Measurements from ENCODE around the gene SUCLG2. TPM values are rescaled to one million over a fixed set of nuclear protein-coding genes. Genes with fewer than 3 reads are reported as not detected.
A peak's percentile ranks its signal among the peaks of the same experiment; 100 is the strongest.

The SUCLG2 gene
- total RNA-seq, 2 experiments from 2014 or later = 58.2 to 61.1 TPM

DNA sequence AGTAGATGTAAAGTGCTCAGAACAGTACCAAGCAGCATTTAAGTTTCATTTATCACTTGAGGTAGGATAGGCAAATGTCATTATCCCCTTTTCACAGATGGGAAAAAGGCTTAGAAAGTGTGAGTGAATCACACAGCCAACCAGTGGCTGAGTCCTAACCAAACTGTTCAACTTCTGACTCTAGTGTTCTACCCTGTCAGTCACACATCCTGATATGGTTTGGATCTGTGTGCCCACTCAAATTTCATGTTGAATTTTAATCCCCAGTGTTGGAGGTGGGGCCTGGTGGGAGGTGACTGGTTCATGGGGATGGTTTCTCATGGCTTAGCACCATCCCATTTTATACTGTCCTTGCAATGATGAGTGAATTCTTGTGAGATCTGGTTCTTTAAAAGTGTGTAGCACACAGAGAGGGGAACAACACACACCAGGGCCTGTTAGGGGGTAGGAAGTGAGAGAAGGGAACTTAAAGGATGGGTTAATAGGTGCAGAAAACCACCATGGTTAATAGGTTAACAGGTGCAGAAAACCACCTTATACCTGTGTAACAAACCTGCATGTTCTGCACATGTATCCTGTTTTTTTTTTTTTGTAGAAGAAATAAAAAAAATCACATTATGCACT lies 304.7 kb downstream of the SUCLG2 start:
- H3K27ac Mint-ChIP-seq = no peak overlapping the region
- H3K9me3 Mint-ChIP-seq (ENCODE audit: low read depth) = peaks cover 15% of the 10 kb centered on the region
- ATAC-seq = peak; percentile 94
- peak; percentile 67 for DNase-seq
- intact Hi-C loops (cut with DNase I, micrococcal nuclease) = loop anchor here (1.0 to 5.0 kb wide), 6 partner anchors 13 to 351 kb away; partner anchors contain the start of gene KBTBD8 (in 1 of the 2)
- H3K4me3 Mint-ChIP-seq = no peak overlapping the region
- peaks cover 10% of the 10 kb centered on the region for H3K27me3 Mint-ChIP-seq
- CTCF ChIA-PET = no interaction called here
- peaks cover 17% of the 10 kb centered on the region for H3K4me1 Mint-ChIP-seq
- H3K36me3 Mint-ChIP-seq (ENCODE audit: low read depth) = peaks cover 6% of the 10 kb centered on the region
- POLR2A ChIA-PET = no interaction called here

DNA sequence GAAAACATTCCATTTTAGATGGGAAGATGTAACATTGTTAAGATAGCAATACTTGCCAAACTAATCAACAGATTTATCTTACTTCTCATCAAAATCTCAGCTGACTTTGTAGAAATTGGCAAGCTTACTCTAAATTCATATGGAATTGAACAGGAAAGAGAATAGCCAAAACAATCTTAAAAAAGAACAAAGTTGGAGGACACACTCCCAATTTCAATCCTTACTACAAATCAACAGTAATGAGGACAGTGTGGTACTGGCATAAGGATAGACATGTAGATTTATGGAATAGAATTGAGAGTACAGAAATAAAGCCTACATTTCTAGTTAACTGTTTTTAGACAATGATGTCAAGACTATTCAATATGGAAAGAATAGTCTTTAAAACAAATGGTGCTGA lies 308.3 kb downstream of the SUCLG2 start:
- peaks cover 10% of the 10 kb centered on the region for H3K27me3 Mint-ChIP-seq
- peaks cover 17% of the 10 kb centered on the region for H3K4me1 Mint-ChIP-seq
- POLR2A ChIA-PET = no interaction called here
- H3K4me3 Mint-ChIP-seq = no peak overlapping the region
- H3K9me3 Mint-ChIP-seq (ENCODE audit: low read depth) = peaks cover 24% of the 10 kb centered on the region
- DNase-seq (no peak), ATAC-seq (no peak)
- intact Hi-C loops (cut with DNase I, micrococcal nuclease) = loop anchor here in 1 of 2 experiments (5.0 kb wide), 1 partner anchor 234 kb away; no protein-coding TSS in a partner anchor
- peaks cover 6% of the 10 kb centered on the region for H3K36me3 Mint-ChIP-seq (ENCODE audit: low read depth)
- no peak overlapping the region for H3K27ac Mint-ChIP-seq
- CTCF ChIA-PET = interaction anchor here (0.7 kb wide), 1 partner anchor 354 kb away, joined by 3 read pairs; no protein-coding TSS in a partner anchor

DNA sequence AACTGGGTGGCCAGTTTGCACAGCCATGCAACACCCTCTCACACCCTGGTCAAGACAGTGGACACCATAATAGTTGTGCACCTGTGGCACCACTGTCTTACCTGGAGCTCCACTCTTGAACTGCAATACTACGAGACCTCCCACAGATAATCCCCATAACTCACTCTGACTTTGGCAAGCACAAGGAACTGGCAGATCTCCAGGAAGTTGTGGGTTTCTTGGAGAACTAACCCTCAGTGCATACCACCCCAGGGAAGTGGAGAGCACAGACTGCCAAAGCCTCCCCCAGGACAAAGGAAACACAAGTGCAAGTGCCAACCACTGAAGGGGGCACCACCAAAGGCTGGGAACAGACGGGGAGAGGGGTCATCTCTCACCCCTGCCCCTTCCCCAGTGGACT lies 318.6 kb downstream of the SUCLG2 start:
- DNase-seq = no peak
- ATAC-seq = no peak
- Mint-ChIP-seq H3K27me3 (peaks cover 14% of the 10 kb centered on the region), H3K27ac (no peak overlapping the region), H3K9me3 (ENCODE audit: low read depth) (peaks cover 33% of the 10 kb centered on the region), H3K36me3 (ENCODE audit: low read depth) (peaks cover 5% of the 10 kb centered on the region), H3K4me3 (no peak overlapping the region), H3K4me1 (peaks cover 7% of the 10 kb centered on the region)
- intact Hi-C loops (cut with DNase I, micrococcal nuclease) = loop anchor here in 1 of 2 experiments (2.0 kb wide), 1 partner anchor 13 kb away; no protein-coding TSS in a partner anchor
- CTCF ChIA-PET = no interaction called here
- POLR2A ChIA-PET = no interaction called here

DNA sequence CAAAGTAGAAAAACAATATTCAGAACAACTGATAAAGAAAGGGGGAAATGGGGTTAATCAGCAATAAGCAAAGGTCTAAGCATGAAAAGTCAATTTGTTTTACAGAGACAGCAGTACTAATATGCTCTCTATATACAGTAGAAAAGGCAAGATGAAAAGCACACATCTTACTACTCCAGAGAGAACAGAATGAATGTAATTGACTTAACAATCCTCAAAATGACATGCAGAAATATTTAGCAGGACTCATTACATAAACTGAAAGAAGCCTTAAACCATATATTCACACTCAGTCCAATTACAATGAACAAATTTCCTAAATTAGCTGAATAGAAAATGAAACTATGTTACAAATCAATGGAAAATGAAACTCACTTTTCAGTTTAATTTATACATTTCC lies 319.8 kb downstream of the SUCLG2 start:
- CTCF ChIA-PET = no interaction called here

GRCh38 chr3:67329358-67329757 lies 325.1 kb downstream of the SUCLG2 start:
- Mint-ChIP-seq H3K9me3 (ENCODE audit: low read depth) (no peaks in the 10 kb centered on the region), H3K4me1 (peaks cover 19% of the 10 kb centered on the region), H3K27ac (no peak overlapping the region), H3K36me3 (ENCODE audit: low read depth) (no peaks in the 10 kb centered on the region), H3K27me3 (peaks cover 14% of the 10 kb centered on the region), H3K4me3 (no peak overlapping the region)
- ATAC-seq = peak; percentile 96
- POLR2A ChIA-PET = no interaction called here
- CTCF ChIA-PET = interaction anchor here (0.6 to 0.9 kb wide), 2 partner anchors 28 to 1161 kb away, joined by 3 to 4 read pairs; no protein-coding TSS in a partner anchor
- DNase-seq = peak; percentile 69
- intact Hi-C loops (cut with DNase I, micrococcal nuclease) = loop anchor here (1.0 to 5.0 kb wide), 2 partner anchors 20 to 33 kb away; no protein-coding TSS in a partner anchor

More for the DNA sequence above, 319.8 kb downstream of the SUCLG2 start:
- intact Hi-C loops (cut with DNase I, micrococcal nuclease) = loop anchor here (1.0 to 2.0 kb wide), 2 partner anchors 14 to 15 kb away; no protein-coding TSS in a partner anchor
- POLR2A ChIA-PET = no interaction called here
- Mint-ChIP-seq H3K36me3 (ENCODE audit: low read depth) (peaks cover 2% of the 10 kb centered on the region), H3K4me3 (no peak overlapping the region), H3K9me3 (ENCODE audit: low read depth) (peaks cover 24% of the 10 kb centered on the region), H3K27me3 (peaks cover 14% of the 10 kb centered on the region), H3K4me1 (peaks cover 11% of the 10 kb centered on the region), H3K27ac (no peak overlapping the region)
- DNase-seq (no peak), ATAC-seq (peak; percentile 76)

- H3K36me3 Mint-ChIP-seq (ENCODE audit: low read depth) = no peaks in the 10 kb centered on the region
- ATAC-seq (no peak), DNase-seq (no peak)
- ChIA-PET CTCF (no interaction called here), POLR2A (no interaction called here)
- intact Hi-C loops (cut with DNase I, micrococcal nuclease) = loop anchor here in 1 of 2 experiments (5.0 kb wide), 1 partner anchor 35 kb away; no protein-coding TSS in a partner anchor
- H3K9me3 Mint-ChIP-seq (ENCODE audit: low read depth) = no peaks in the 10 kb centered on the region
- H3K27me3 Mint-ChIP-seq = peaks cover 11% of the 10 kb centered on the region
- no peak overlapping the region for H3K27ac Mint-ChIP-seq
- no peak overlapping the region for H3K4me3 Mint-ChIP-seq
- H3K4me1 Mint-ChIP-seq = peaks cover 15% of the 10 kb centered on the region
Measured at GRCh38 chr3:67327582-67327981, 326.8 kb downstream of the SUCLG2 start.

- intact Hi-C loops (cut with DNase I, micrococcal nuclease) = loop anchor here in 1 of 2 experiments (5.0 kb wide), 1 partner anchor 37 kb away; no protein-coding TSS in a partner anchor
- Mint-ChIP-seq H3K4me3 (no peak overlapping the region), H3K4me1 (peaks cover 15% of the 10 kb centered on the region), H3K27me3 (peaks cover 2% of the 10 kb centered on the region), H3K36me3 (ENCODE audit: low read depth) (no peaks in the 10 kb centered on the region), H3K27ac (no peak overlapping the region), H3K9me3 (ENCODE audit: low read depth) (no peaks in the 10 kb centered on the region)
- CTCF ChIA-PET = no interaction called here
- DNase-seq (no peak), ATAC-seq (no peak)
- POLR2A ChIA-PET = no interaction called here
Measured at GRCh38 chr3:67325231-67325630, 329.2 kb downstream of the SUCLG2 start.

Data from activated CD4-positive, alpha-beta T cell treated with anti-CD3 and anti-CD28 coated beads for 36 hours (primary cell).